Measurements from ENCODE around the gene HAAO.
A peak's percentile ranks its signal among the peaks of the same experiment; 100 is the strongest.

Gene HAAO

DNA sequence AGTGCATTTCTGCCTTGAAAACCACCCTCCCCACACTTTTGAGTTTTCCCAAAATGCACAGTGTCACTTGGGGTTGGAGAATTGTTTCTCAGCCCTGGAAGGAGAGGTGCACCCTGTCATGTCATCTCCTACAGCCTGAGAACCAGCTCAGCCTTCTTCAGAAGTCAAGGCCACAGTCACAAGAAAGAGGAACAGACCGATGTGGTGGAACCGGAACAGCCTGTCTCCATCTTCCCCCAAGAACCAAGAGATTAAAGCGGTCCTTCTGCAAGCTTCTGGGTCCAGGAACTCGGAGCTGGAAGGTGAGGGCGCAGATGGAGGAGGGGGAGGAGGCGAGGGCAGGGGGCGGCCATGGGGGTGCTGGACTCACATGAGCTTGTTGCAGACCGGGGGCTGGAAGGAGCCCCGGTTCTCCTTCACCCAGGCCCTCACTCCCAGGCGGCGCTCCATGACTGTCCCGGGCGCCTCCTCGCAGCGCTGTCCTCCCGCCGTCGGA, 248 bp downstream of the HAAO start:
- DNase-seq: peak; percentile 52 to 81

DNA sequence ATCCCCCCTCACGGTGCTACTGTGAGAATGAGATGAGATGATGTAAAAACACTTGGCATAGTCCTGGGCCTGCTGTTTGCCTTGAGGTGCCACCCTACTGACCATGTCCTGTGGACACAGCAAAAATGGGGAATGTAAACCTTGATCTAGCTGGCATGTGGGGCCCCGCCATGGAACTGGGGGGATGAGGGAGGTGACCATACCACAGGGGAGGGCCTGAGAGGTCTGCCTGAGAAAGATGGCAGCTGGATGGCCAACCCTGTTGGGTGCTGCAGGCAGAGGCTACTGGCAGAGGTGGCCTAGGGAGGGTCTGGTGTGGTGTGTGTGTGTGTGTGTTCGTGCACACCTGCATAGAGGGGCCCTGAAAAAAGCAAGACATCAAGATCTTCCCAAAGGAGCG, 777 bp downstream of the HAAO start:
- DNase-seq: no peak

- DNase-seq: no peak
These were observed 2.6 kb downstream of the HAAO start for GRCh38 chr2:42789751-42790150.

- DNase-seq: no peak
These were observed 3.5 kb downstream of the HAAO start for GRCh38 chr2:42788882-42789281.

DNA sequence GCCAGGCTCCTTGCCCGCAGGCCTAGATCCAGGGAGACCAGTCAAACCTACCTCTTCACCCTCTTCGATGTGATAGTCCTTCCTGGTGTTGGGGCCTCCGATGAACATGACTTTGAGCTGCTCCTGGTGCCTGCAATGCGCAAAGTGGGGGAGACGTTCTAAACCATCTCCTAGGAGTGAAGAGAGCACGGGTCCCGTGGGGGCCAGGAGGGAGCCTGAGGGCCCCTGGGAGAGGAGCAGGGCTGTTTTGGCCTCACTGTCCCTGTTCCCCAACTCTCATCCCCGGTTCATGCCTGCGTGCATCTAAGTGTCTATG, 3.9 kb downstream of the HAAO start:
- no peak for DNase-seq

GRCh38 chr2:42787788-42788477, 4.5 kb downstream of the HAAO start:
- no peak for DNase-seq

DNA sequence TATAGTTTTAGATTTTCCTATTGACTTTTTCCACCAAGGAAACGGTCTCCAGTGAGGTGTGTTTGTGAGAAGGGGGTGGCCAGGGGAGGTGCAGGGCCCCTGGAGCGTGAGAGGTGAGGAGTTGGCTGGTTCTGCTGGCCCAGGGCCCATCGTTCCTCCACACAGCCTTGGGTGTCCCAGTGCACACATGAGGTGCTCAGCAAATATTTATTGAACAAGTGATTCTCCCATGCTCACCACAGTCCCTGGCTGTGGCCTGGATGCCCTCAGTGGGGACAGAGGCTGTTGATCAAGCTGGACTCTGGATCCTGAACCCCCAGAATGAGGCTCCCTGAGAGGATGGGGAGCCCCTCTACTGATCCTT, 5.0 kb downstream of the HAAO start:
- no peak for DNase-seq

DNA sequence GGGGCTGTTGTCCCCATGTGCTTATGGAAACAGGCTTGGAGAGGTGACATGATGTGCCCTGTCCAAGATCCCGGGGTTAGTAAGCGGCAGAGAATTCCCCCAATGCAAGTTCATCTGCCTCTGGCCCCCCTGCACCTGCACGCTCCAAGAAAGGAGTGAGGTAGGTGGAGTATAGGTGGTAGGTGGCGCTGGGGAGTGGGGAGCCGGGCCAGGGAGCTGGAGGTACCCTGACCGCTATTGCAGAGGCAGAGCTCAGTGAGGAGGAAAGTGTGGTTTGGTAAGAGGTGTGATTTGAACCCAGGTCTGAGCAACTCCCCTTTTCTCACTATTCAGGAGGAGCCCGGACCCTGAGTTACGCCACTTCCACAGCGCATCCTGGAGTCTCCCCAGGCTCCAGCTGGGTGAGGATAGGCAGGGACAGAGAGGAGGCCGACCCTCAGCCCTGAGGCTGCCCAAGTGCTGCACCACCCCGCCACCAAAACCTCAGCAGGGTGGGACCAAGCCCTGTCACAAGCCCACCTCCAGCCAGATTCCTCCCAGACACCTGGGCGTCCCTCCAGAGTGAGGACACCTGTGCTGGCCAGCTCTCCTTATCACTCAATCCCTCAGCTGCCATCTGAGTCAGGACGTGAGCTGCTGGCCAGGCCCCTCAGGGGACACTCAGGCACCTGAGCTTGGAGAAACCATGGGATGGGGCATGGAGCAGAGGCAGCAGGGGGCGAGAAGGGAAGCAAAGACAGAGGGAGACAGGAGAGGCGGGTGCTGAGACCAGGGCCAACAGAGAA, 5.6 kb downstream of the HAAO start:
- no peak for DNase-seq

GRCh38 chr2:42784204-42784880, 8.0 kb downstream of the HAAO start:
- DNase-seq: no peak

DNA sequence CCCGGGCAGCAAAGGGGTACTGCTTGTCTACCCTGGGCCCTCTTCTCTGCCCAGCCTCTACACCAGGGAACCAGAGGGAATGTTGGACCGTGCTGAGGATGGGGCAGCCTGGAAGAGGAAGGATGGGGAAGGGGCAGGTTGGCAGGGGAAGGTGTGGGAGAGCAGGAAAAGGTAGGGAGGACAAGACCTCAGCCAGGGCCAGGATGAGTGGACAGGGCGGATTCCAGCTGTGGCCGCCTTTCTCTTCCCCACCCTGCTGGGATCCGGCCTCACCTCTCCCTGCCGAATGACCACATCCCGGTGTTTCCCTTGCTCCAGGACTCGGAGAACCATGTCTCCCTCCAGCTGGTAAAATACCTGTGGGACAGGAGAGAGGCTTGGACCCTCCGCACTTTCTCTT, 8.9 kb downstream of the HAAO start:
- DNase-seq: no peak

DNA sequence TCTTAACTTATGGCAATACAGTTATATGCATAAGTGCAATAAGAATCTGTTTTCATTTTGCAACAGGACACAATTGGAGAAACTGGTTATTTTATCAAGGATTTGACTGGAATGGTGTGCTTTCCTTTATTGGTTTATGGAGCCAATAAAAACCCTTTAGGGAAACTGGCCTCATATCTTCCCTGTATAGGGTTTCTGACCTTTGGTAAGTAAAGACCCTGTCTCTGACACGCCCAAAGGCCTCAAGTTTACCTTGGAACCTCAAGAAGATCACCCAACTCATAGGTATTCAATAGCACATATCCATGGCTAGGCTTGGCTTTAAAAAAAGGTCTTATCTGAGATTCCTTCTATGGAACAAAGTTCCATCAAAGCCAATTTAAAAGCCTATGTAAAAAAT, 11.2 kb downstream of the HAAO start:
- DNase-seq: no peak

DNA sequence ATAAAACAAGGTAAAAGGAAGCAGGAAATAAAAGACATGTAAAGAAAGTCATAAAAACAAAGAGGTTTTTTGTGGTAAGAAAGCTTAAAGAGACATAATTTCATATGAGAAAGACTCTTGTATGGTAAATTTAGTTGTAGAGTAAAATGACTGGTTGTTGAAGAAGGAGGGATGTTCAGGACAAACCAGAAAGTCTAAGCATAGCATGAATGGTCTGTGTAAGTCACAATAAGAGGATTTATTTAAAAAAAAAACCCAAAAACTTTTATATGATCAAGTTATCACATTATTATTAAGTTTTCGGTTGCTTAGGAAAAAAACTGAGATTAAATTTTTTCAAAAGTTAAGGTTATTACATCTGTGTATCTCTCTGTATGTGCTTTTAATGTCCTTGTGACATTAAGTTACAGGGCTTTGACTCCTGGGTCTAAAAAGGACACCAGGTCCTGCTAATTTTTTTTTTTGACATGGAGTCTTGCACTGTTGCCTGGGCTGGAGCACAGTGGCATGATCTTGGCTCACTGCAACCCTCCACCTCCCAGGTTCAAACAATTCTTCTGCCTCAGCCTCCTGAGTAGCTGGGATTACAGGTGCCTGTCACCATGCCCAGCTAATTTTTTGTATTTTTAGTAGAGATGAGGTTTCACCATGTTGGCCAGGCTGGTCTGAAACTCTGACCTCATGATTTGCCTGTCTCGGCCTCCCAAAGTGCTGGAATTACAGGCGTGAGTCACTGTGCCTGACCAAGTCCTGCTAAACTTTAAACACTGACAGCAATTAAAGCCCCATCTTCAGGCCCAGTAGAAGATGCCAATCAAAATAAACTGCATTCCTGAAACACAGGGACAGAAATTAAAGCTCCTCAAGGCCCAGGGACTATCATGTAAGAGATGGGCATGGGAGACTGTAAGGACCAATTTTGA, 14.2 kb downstream of the HAAO start:
- no peak for DNase-seq

DNA sequence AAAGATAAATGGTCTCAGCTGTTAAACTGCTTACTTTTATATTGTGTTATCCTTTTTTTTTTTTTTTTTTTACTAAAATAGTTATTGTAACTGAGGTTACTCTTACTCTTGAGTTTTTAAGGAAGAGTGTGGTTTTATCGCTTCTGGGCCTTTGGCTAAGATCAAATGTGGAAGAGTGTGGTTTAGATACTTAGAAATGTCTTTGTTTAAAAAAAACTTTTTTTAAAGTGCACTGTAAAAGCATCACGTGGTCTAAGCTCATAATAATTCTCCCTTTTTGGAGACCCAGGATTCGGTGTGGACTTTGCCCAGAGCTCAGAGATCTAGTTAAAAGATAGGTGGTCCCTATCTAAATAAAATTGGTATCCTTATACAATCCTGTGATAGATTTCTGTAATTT, 16.6 kb downstream of the HAAO start:
- DNase-seq: no peak

DNA sequence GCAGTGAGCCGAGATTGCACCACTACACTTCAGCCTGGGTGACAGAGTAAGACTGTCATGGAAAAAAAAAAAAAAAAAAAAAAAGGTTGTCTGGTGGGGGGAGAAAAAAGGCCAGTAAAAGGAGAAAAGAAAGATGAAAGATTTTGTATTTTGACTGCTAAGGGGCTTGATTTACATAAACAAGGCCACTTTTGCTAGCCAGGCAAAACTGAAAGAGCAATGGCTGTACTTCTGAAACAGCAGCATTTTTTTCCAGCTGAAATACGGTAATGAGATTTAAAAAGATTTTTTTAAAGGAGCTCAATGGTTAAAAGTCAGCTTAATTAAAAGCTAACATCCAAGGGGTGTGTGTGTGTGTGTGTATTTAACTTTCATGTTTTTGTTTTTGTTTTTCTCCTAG, 17.2 kb downstream of the HAAO start:
- no peak for DNase-seq

DNA sequence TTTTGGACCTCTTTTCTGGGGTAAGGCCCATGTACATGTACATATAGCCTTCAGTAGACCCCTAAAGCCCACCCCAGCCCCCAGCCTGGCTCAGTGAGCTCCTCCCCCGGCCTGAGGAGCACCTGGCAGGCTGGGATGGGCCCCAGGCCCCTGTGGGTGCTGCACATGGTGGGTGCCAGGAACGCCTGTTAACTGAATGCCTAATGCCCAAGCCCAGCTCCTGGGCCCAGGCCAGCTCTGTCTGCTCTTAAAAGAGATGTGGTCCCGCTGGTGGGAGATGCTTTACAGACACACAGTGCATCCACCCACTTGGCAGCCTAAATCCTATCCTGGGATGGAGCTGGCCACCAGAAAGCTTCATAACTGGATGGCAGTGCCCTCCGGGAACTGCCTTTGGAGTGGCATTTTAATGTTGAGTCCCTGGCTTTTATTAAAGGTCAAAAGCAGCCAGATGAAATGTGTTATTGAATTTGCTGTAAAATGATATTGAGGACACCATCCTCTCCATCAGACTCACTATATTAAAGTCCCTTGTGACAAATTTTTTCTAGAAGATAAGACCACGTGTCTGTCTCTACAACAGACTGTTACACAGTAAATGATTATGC, 20.7 kb downstream of the HAAO start:
- no peak for DNase-seq

- DNase-seq: no peak
These were observed 21.9 kb downstream of the HAAO start for GRCh38 chr2:42770288-42771131.

GRCh38 chr2:42769583-42770287, 22.6 kb downstream of the HAAO start:
- no peak for DNase-seq

DNA sequence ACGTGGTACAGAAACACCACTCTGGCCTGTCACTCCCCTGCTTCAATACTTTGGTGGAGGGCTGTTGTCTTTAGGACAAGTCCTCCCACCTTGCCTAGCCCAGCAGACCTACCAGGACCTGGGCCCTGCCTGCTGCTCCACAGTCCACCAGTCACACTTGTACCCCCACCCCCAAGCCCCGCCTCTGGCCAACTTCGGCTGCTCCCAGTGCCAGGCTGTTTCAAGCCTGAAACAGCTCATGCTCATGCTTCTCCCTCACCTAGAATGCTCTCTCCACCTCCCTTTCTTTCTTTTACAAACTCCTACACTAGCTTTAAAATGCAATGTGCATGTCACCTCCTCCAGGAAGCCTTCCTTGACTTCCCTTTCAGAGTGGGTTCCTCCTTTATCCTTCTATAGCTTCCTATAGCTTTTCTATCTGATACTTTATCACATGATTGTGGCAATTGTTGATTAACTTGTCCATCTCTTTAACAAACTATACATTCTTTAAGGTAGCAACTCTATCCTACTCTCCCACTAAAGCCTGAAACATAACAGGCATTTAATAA, 23.6 kb downstream of the HAAO start:
- DNase-seq: no peak

DNA sequence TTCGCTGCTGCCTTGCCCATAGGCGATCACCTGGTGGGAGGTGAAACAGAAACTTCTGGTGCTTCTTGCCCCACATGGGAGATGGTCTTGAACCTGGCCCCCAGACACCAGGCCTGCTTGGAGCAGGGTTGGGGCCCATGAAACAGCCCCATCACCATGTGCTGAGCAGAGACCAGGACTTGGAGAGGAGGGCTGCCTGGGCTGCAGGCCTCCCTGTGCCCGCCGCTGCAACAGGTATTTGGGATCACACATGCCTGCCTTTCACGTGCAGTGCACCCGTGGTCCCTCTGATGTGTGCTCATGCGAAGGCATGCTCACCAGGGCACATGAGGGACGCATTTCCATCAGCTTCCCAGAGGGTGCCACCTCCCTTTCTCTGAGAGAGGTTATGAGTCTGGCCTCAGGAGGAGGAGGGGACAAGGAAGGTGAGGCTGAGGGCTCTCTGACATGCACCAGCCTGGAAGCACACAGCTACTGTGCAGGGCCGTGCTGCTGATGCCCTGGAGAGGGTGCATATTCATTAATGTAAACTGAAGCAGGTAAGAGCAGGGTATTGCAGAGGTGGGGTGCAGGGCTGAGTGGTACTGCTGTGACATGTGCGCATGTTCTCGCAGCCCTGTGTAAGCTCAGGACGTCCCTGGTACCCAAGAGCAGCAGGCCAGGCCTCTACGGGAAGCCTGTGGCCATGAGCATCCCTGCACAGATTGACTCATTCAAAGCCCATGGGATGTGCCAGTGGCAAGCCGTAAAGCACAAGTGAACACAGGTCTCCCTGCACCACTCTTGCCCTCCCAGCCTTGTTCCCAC, 24.3 kb downstream of the HAAO start:
- DNase-seq: no peak

Data from bone marrow (tissue), 2 donors.